22Rv1 (cell line): ENCODE measurements around the gene LDB3.
"Not testable (repeated sequence)": the region's sequence is repeated elsewhere in the genome, so short reads cannot be mapped to it uniquely, and the experiment has no call there.

ENCODE experiments used
- H3K27ac ChIP-seq: fragments of 450-650 bp; 2 replicates; pipeline ENCODE4 v1.5.1; 2017
- ZFX ChIP-seq: fragments of 450-650 bp; IDR thresholded peaks from 2 replicates; pipeline ENCODE4 v1.6.1; 2017; ENCODE audit warnings: antibody characterized with exemption, borderline replicate concordance
- TF ChIP-seq, protein P1 (sequence below): fragments of 450-650 bp; IDR thresholded peaks from 2 replicates; pipeline ENCODE4 v1.5.1; 2017; ENCODE audit warnings: mild to moderate bottlenecking

LDB3 gene

DNA sequence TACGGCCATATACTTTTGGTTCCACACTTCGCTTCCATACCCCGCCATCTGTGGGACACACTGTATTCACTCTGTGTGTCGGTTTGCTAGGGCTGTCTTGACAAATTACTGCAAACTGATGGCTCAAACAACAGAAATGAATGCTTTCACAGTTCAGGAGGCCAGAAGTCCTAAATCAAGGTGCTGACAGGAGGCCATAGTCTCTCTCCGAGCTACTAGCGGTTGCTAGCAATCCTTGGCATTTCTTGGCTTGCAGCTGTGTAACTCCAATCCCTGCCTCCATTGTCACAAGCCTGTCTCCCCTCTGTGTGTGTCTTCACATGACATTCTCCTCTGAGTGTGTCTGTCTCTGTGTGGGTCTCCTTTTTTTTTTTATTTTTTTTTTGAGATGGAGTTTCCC is 59.2 kb downstream of the LDB3 start:
- TF ChIP-seq ZFX: no peak
- TF ChIP-seq, protein P1, sequence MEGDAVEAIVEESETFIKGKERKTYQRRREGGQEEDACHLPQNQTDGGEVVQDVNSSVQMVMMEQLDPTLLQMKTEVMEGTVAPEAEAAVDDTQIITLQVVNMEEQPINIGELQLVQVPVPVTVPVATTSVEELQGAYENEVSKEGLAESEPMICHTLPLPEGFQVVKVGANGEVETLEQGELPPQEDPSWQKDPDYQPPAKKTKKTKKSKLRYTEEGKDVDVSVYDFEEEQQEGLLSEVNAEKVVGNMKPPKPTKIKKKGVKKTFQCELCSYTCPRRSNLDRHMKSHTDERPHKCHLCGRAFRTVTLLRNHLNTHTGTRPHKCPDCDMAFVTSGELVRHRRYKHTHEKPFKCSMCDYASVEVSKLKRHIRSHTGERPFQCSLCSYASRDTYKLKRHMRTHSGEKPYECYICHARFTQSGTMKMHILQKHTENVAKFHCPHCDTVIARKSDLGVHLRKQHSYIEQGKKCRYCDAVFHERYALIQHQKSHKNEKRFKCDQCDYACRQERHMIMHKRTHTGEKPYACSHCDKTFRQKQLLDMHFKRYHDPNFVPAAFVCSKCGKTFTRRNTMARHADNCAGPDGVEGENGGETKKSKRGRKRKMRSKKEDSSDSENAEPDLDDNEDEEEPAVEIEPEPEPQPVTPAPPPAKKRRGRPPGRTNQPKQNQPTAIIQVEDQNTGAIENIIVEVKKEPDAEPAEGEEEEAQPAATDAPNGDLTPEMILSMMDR: no peak
- no peak overlapping the region for H3K27ac ChIP-seq

DNA sequence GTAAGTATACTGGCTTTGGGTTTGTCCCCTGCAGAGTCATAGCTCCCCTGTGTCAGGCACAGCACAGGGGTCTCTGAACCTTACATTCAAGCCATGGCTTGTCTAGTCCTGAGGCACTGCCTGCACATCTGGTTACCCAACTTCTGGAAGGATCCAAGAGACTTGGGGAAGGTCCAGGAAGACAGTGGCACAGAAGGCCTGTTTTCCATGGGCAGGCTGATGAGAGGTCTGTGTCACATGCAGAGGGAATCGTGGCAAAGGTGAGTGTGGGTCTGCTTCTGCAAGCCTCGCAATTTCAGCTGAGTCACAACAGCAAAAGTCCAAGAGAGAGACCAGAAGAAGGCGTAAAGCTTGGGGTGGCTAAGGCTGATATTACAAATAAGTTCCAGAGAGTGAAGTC is 59.7 kb downstream of the LDB3 start:
- no peak overlapping the region for H3K27ac ChIP-seq
- no peak for TF ChIP-seq ZFX
- TF ChIP-seq, protein P1: no peak

DNA sequence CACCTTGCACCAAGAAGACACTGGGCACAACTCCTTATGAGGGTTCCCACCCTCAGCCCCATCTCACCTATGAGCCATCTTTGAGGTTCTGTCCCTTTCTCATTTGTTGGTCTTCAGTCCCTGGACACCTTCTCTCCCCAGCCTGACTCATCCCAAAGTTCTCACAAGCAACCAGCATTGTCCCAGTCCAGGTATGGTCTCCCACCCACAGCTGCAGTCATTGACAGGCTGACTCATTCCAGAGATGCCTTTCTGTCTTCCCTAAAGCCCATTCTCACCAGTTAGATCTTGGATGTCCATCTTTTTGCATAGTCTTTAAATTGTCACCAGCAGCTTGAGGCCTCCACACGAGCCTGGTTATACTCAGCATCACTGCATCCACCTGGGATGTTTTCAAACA is 61.4 kb downstream of the LDB3 start:
- TF ChIP-seq, protein P1: no peak
- TF ChIP-seq ZFX: no peak
- H3K27ac ChIP-seq: no peak overlapping the region

DNA sequence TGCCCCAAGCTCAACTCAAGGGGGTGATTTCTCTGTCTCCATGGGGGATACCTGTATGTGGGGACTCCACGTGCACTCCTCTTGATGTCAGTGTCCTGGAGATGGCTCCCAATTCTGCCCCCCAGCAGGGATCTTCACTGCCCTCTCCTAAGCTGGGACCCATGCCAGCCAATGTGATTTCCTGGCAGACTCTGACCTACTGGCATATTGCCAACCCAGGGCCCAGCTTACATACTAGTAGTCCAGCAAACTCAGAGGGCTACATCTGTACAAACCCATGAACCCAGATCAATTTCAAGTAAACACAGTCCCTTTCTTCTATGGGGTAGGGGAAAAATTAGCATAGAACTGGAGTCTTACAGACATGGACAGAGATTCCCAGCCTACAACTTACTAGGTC is 61.9 kb downstream of the LDB3 start:
- TF ChIP-seq, protein P1: no peak
- TF ChIP-seq ZFX: no peak
- H3K27ac ChIP-seq: no peak overlapping the region

DNA sequence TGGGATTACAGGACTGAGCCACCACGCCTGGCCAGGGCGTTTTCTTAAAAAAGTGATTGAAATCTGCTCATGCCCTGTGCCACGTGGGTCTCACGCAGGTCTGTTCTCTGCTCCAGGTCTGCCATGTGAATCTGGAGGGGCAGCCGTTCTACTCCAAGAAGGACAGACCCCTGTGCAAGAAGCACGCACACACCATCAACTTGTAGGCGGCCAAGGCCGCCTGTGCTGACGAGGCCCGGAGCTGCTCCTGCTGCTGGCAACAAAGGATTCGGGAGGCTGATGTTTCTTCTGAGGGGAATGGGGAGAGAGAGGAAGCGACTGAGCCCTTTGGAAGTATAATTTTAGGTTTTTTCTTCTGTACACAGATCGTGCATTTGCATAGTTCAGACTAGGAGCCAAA is 64.5 kb downstream of the LDB3 start:
- H3K27ac ChIP-seq: no peak overlapping the region
- TF ChIP-seq, protein P1: no peak
- no peak for TF ChIP-seq ZFX

DNA sequence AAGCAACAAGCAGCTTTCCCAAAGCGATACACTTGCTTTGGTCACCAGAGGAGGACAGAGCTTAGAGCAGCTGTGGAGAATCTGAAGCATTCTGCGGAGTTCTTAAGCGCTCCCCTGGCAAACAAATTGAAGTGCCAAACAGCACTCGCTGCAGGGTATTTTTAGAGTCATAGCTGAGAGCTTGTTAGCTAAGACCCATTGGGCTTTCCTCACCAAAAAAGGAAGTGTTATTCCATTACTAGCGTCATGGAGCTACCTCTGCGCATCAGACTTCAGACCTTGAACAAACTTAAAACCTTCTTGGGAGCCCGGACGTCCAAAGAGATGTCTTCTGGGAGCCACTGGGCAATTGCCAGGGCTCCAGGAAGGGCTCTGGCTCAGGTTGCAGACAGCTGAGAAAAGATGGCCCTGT is 65.0 kb downstream of the LDB3 start:
- H3K27ac ChIP-seq: no peak overlapping the region
- no peak for TF ChIP-seq ZFX
- TF ChIP-seq, protein P1: no peak

DNA sequence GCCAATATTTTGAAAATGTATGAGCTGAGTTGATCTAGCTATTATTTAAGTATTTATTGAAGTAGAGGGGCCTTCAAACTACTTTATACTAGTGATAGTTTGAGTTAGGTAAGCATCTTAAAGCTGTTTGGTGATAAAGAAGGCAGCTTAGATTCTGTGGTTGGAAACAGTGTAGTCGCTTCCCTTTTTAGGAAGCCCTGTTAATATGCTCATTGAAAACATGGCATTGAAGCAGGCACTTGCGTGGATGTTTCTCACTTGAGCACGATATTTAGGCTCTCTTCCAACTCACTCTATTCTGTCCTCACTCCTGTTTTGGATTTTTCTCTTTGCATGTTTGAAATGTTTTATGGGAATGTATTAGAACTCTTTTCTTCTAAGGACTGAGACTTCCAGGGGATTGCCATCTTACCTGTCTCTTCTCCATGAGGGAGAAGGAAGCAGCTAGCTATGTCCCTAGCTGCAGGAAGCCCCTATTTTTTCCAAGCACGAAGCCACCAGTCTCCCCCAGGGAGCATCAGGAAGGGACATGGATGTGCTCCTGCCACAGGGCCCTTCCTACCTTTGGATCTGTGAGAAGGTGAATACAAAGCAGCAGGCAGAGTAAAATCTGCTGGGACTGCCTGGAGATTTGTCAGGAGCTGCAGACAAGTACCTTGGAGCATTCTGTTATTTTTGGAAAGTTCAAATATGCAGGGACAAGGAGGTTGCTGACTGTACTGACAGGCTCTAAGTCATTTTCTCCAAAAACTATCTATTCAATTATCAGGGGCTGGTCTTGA is 66.1 kb downstream of the LDB3 start:
- TF ChIP-seq ZFX: no peak
- TF ChIP-seq, protein P1: no peak
- H3K27ac ChIP-seq: no peak overlapping the region

DNA sequence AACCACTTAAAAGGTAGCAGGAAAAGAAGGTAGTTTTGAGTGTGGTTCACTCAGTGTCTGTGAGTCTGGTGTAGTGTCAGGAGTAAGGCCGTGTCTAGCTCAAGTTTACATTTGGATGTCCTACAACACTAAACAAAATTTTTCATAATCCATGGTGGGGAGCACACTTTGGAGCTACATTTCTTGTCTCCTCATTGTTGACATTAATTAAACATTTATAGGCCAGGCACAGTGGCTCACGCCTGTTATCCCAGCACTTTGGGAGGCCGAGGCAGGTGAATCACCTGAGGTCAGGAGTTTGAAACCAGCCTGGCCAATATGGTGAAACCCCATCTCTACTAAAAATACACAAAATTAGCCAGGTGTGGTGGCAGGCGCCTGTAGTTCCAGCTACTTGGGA is 67.0 kb downstream of the LDB3 start:
- H3K27ac ChIP-seq: not testable (repeated sequence)
